SU-DHL-6 (cell line): ENCODE data around the gene NPHP4.

Source experiments
- CTCF ChIP-seq: fragments of 200-600 bp; sonication (generic); IDR thresholded peaks from one replicate; pipeline ENCODE4 v1.5.1; 2017; ENCODE audit warnings: antibody characterized with exemption, mild to moderate bottlenecking, low read length, moderate library complexity; ENCODE audit not compliant: insufficient read depth, poor library complexity, severe bottlenecking
- EZH2phosphoT487 ChIP-seq: fragments of 200-600 bp; sonication (generic), shearing (Covaris generic); conservative IDR thresholded peaks from 2 replicates; pipeline ENCODE4 v1.6.1; 2018; ENCODE audit warnings: mild to moderate bottlenecking, antibody characterized with exemption, low read length, moderate library complexity, mixed read lengths

DNA sequence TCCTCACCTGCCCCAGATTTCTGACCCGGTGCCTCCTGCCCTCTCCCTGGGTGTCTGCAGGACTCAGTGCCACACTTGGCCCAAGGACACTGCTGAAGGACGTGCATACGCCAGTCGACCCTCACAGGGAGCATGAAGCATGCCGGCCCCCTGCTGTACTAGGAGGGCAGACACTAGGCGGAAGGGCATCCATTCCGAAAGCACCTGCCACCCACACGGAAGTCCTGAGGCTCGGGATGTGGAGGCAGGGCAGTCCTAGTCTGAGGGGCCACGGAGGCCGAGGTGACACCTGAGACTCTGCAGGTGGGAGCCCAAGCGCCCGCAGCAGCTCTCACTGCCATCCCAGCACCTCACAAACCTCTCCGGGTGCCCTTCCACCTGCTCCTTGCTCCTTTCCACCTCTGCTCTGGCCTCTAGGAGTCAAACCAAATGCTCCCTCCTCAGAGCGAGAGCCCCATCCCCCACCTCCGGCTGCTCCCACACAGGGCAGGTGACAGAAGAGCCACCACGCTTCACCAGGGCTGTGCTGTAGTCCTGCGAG is 2.4 kb downstream of the NPHP4 start:
- TF ChIP-seq CTCF (no peak), EZH2phosphoT487 (no peak)
